ENCODE results near the gene GNG13.

DNA sequence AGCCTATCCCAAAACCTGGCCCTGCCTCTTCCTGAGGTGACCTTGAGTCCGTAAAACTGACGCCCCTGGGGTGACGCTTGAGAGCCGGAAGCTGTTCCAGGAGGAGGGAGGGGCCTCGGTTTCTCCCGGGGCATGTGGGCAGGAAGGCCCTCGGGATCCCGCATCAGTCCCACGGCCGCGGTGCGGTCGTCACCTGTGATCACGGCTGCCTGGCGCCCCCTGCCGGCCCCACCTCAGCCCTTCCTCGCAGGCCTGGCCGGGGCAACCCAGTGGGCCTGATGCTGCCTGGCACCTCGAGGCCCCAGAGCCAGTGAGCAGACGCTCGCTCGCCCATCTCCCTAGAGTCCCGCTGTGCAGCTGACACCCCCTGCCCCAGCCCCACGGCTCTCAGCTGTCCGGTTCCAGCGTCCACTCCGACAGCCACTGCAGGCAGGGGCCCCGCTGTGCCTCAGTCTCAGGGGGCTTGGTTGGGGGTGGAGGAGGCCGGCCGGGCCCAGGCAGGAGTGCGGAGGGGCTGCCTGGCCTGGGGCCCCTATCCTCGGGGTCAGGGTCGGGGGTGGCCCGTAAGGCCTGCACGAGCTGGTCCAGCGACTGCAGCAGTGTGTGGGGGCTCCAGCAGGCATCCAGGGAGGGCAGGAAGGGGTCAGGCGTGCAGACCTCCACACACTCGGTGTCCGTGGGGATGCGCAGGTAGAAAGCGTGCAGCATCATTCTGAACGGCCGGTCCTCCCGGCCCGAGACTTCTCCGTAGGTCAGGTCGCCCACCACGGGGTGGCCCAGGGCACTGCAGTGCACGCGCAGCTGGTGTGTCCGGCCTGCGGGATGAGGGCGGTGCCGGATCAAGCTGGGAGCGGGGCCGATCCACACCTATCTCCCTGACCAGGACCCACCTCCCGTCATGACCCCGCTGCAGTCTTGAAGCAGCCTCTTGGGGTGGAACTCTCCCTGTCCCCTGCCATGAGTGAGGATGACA is 14.7 kb downstream of the GNG13 start:
- TF ChIP-seq, protein P1, sequence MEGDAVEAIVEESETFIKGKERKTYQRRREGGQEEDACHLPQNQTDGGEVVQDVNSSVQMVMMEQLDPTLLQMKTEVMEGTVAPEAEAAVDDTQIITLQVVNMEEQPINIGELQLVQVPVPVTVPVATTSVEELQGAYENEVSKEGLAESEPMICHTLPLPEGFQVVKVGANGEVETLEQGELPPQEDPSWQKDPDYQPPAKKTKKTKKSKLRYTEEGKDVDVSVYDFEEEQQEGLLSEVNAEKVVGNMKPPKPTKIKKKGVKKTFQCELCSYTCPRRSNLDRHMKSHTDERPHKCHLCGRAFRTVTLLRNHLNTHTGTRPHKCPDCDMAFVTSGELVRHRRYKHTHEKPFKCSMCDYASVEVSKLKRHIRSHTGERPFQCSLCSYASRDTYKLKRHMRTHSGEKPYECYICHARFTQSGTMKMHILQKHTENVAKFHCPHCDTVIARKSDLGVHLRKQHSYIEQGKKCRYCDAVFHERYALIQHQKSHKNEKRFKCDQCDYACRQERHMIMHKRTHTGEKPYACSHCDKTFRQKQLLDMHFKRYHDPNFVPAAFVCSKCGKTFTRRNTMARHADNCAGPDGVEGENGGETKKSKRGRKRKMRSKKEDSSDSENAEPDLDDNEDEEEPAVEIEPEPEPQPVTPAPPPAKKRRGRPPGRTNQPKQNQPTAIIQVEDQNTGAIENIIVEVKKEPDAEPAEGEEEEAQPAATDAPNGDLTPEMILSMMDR (IDR thresholded peaks at IDR 0.05), result peak; percentile 48 to 66 (median 55)
- no peak for TF ChIP-seq POLR2A (IDR thresholded peaks at IDR 0.05)

All from body of pancreas (tissue), 4 donors.